HUES48 (cell line): ENCODE measurements around the gene DPM3.
A peak's percentile ranks its signal among the peaks of the same experiment; 100 is the strongest.
"Not testable (repeated sequence)": the region's sequence is repeated elsewhere in the genome, so short reads cannot be mapped to it uniquely, and the experiment has no call there.

Experiments
- H3K27ac ChIP-seq: one replicate; pipeline ENCODE4 v1.7.0; 2013; ENCODE audit warnings: low read depth, low read length, inconsistent platforms
- H3K27me3 ChIP-seq: 2 replicates; pipeline ENCODE4 v1.6.1; 2013; ENCODE audit warnings: mild to moderate bottlenecking, low read length; ENCODE audit not compliant: control insufficient read depth, insufficient read depth
- H3K36me3 ChIP-seq: 2 replicates; pipeline ENCODE4 v1.6.1; 2013; ENCODE audit warnings: low read length; ENCODE audit not compliant: control insufficient read depth, insufficient read depth
- H3K4me1 ChIP-seq: 2 replicates; pipeline ENCODE4 v1.6.1; 2013; ENCODE audit warnings: mild to moderate bottlenecking, low read length; ENCODE audit not compliant: control insufficient read depth, insufficient read depth
- H3K4me3 ChIP-seq: 2 replicates; pipeline ENCODE4 v1.5.1; 2013; ENCODE audit warnings: mild to moderate bottlenecking, low read depth, low read length
- H3K9ac ChIP-seq: 2 replicates; pipeline ENCODE4 v1.6.1; 2013; ENCODE audit warnings: mild to moderate bottlenecking, low read depth, low read length, moderate library complexity
- H3K9me3 ChIP-seq: 2 replicates; pipeline ENCODE4 v1.6.1; 2013; ENCODE audit warnings: low read length; ENCODE audit not compliant: control insufficient read depth, insufficient read depth

DPM3 gene

GRCh38 chr1:155139895-155140629 is at the start of gene DPM3:
TSS of gene DPM3 (minus strand) at chr1:155140531. CDS start at chr1:155140240, 291 bp downstream.
- no peaks in the 10 kb centered on the region for H3K9me3 ChIP-seq
- peak within 1 kb of the TSS; percentile 89 for H3K4me3 ChIP-seq
- H3K27me3 ChIP-seq = no peaks in the 10 kb centered on the region
- H3K27ac ChIP-seq = peak within 1 kb of the TSS; percentile 30
- peaks cover 12% of the 10 kb centered on the region; the same call in 1 of the 2 replicates for H3K36me3 ChIP-seq
- H3K4me1 ChIP-seq = peaks cover 7% of the 10 kb centered on the region
- H3K9ac ChIP-seq = peak within 1 kb of the TSS; percentile 43

- H3K4me1 ChIP-seq = peaks cover 18% of the 10 kb centered on the region
- not testable (repeated sequence) for H3K9me3 ChIP-seq, H3K36me3 ChIP-seq, H3K27me3 ChIP-seq, H3K27ac ChIP-seq, H3K4me3 ChIP-seq, H3K9ac ChIP-seq
Measured at GRCh38 chr1:155189926-155190325, 49.6 kb upstream of the DPM3 start.

- Histone ChIP-seq H3K9me3 (no peaks in the 10 kb centered on the region), H3K36me3 (0 out of 2 replicates have a peak, but pooled peaks cover 9% of the 10 kb centered on the region), H3K9ac (no peak overlapping the region), H3K4me3 (no peak overlapping the region), H3K27ac (no peak overlapping the region), H3K27me3 (peaks cover 3% of the 10 kb centered on the region; the same call in 1 of the 2 replicates), H3K4me1 (peaks cover 18% of the 10 kb centered on the region)
Measured at GRCh38 chr1:155188268-155188667, 47.9 kb upstream of the DPM3 start.

GRCh38 chr1:155187456-155187891 is 47.1 kb upstream of the DPM3 start:
- Histone ChIP-seq H3K4me3 (no peak overlapping the region), H3K4me1 (peaks cover 16% of the 10 kb centered on the region), H3K36me3 (peaks cover 9% of the 10 kb centered on the region; the same call in 1 of the 2 replicates), H3K9me3 (no peaks in the 10 kb centered on the region), H3K9ac (no peak overlapping the region), H3K27me3 (peaks cover 2% of the 10 kb centered on the region; the same call in 1 of the 2 replicates), H3K27ac (no peak overlapping the region)

- Histone ChIP-seq H3K27me3 (no peaks in the 10 kb centered on the region), H3K4me1 (peaks cover 14% of the 10 kb centered on the region), H3K9ac (no peak overlapping the region), H3K4me3 (no peak overlapping the region), H3K9me3 (no peaks in the 10 kb centered on the region), H3K36me3 (peaks cover 14% of the 10 kb centered on the region; the same call in 1 of the 2 replicates), H3K27ac (no peak overlapping the region)
Measured at GRCh38 chr1:155186794-155187455, 46.6 kb upstream of the DPM3 start.

- H3K9me3 ChIP-seq = no peaks in the 10 kb centered on the region
- no peak overlapping the region for H3K4me3 ChIP-seq
- H3K9ac ChIP-seq = no peak overlapping the region; the same call in 1 of the 2 replicates
- peaks cover 21% of the 10 kb centered on the region for H3K36me3 ChIP-seq
- H3K4me1 ChIP-seq = peaks cover 14% of the 10 kb centered on the region
- H3K27ac ChIP-seq = no peak overlapping the region
- H3K27me3 ChIP-seq = no peaks in the 10 kb centered on the region
Measured at GRCh38 chr1:155186067-155186793, 45.9 kb upstream of the DPM3 start.

- H3K4me1 ChIP-seq = peaks cover 14% of the 10 kb centered on the region
- H3K9ac ChIP-seq = no peak overlapping the region
- H3K9me3 ChIP-seq = no peaks in the 10 kb centered on the region
- H3K27ac ChIP-seq = no peak overlapping the region
- peaks cover 23% of the 10 kb centered on the region for H3K36me3 ChIP-seq
- no peaks in the 10 kb centered on the region for H3K27me3 ChIP-seq
- H3K4me3 ChIP-seq = no peak overlapping the region
Measured at GRCh38 chr1:155185783-155186066, 45.4 kb upstream of the DPM3 start.

GRCh38 chr1:155184835-155185782 is 44.8 kb upstream of the DPM3 start:
- no peak overlapping the region for H3K9ac ChIP-seq
- H3K27me3 ChIP-seq = no peaks in the 10 kb centered on the region
- no peak overlapping the region for H3K27ac ChIP-seq
- no peaks in the 10 kb centered on the region for H3K9me3 ChIP-seq
- peaks cover 24% of the 10 kb centered on the region for H3K36me3 ChIP-seq
- H3K4me1 ChIP-seq = peaks cover 14% of the 10 kb centered on the region
- H3K4me3 ChIP-seq = no peak overlapping the region

GRCh38 chr1:155184351-155184811 is 44.0 kb upstream of the DPM3 start:
- H3K27ac ChIP-seq = no peak overlapping the region
- H3K27me3 ChIP-seq = no peaks in the 10 kb centered on the region
- H3K36me3 ChIP-seq = peaks cover 32% of the 10 kb centered on the region
- peaks cover 14% of the 10 kb centered on the region for H3K4me1 ChIP-seq
- no peak overlapping the region for H3K4me3 ChIP-seq
- no peaks in the 10 kb centered on the region for H3K9me3 ChIP-seq
- no peak overlapping the region for H3K9ac ChIP-seq

- H3K36me3 ChIP-seq = peaks cover 38% of the 10 kb centered on the region
- no peaks in the 10 kb centered on the region for H3K27me3 ChIP-seq
- H3K27ac ChIP-seq = no peak overlapping the region
- no peak overlapping the region for H3K9ac ChIP-seq
- no peaks in the 10 kb centered on the region for H3K9me3 ChIP-seq
- peaks cover 14% of the 10 kb centered on the region for H3K4me1 ChIP-seq
- H3K4me3 ChIP-seq = no peak overlapping the region
Measured at GRCh38 chr1:155183775-155184221, 43.5 kb upstream of the DPM3 start.
